Right lobe of liver (tissue), 6 donors: ENCODE measurements around the gene SLU7. TPM values are rescaled to one million over a fixed set of nuclear protein-coding genes. Genes with fewer than 3 reads are reported as not detected.

Experiments used
- ATAC-seq, 4 donors: fragments of 200-7000 bp; cut with Tn5 transposase; one replicate each; pipeline ENCODE4 v1.9.1; 2020; ENCODE audit warnings: mild to moderate bottlenecking in 4 of 4, moderate library complexity in 4 of 4
- DNase-seq, 3 donors: peaks; one replicate each; pipeline ENCODE4 v3.0.0-alpha.2; 2020
- H3K27ac ChIP-seq, 3 donors: fragments of 200-600 bp; one replicate each; pipeline ENCODE4 v1.8.0; 2022
- H3K27me3 ChIP-seq, 2 donors: fragments of 200-600 bp; one replicate each; pipeline ENCODE4 v1.8.0; 2022
- H3K36me3 ChIP-seq, 4 donors: fragments of 200-600 bp; sonication (generic) in 1 of 4; one replicate each; pipeline versions ENCODE4 v1.5.1 to v1.8.0; 2017 to 2022; ENCODE audit warnings: control low read depth in 1 of 4
- H3K4me1 ChIP-seq, 4 donors: fragments of 200-600 bp; sonication (generic) in 1 of 4; one replicate each; pipeline versions ENCODE4 v1.5.1 to v1.8.0; 2017 to 2022; ENCODE audit warnings: control low read depth in 1 of 4
- H3K4me3 ChIP-seq, 3 donors: fragments of 200-600 bp; one replicate each; pipeline ENCODE4 v1.8.0; 2022
- H3K9me3 ChIP-seq, 4 donors: fragments of 200-600 bp; sonication (generic) in 1 of 4; one replicate each; pipeline versions ENCODE4 v1.5.1 to v1.8.0; 2017 to 2022; ENCODE audit warnings: control low read depth in 1 of 4
- CTCF ChIP-seq, 4 donors: fragments of 200-600 bp in 3 of 4; fragments of 450-650 bp in 1 of 4; IDR thresholded peaks; one replicate each; pipeline versions ENCODE4 v1.5.1 to v1.8.0; 2016 to 2022; ENCODE audit warnings: antibody characterized with exemption in 4 of 4, mild to moderate bottlenecking in 2 of 4
- POLR2A ChIP-seq: fragments of 450-650 bp; IDR thresholded peaks from one replicate; pipeline ENCODE4 v1.6.1; 2017; ENCODE audit warnings: antibody characterized with exemption, mild to moderate bottlenecking
- WGBS: methylation state at CpG from one replicate; pipeline ENCODE4 v1.1.6; 2018; ENCODE audit warnings: low coverage, low lambda C conversion rate; ENCODE audit not compliant: insufficient coverage; ENCODE audit errors: missing lambda C conversion rate; 5-methylcytosine and 5-hydroxymethylcytosine counted together
- intact Hi-C, 2 donors: fragments of 100-400 bp; cut with DNase I; formaldehyde crosslinking; loops; one replicate each; pipeline versions ENCODE4 v1.11.2 to v1.14.1; 2022
- total RNA-seq, 6 experiments: library from RNA; depleted of rRNA in 2 of 6; stranded (reverse); fragments of >200 nt in 2 of 6; fragmentation: NEBNext Ultra II Directional in 3 of 6; extraction: Animal tissue kit (Norgen Biotek cat#: 25700) in 3 of 6; gene quantifications; one replicate each; pipeline versions ENCODE4 v1.1.0 to v1.2.4, GENCODE V29; 2016 to 2023
- donor health status: DM: no; HTN: yes; CAD: no.
- donor health status: DM: no; HTN: no; CAD: no.
- donor health status: DM: no; HTN: no; CAD: no.
- donor health status: DM: no; HTN: yes; CAD: no.
- donor health status: DM: no; HTN: yes; CAD: no.

The SLU7 gene
- total RNA-seq, 6 experiments from 2014 or later, result 11.6 to 19.4 (median 17.0) TPM

GRCh38 chr5:160427607-160428006 lies 8.7 kb upstream of the SLU7 start:
- ATAC-seq, result no peak
- WGBS, result 100% methylated on average over 2 of the region's 4 CpGs
- no peaks in the 10 kb centered on the region for H3K4me1 ChIP-seq
- intact Hi-C loops, result no loop called here
- no peak overlapping the region for H3K27ac ChIP-seq
- no peaks in the 10 kb centered on the region for H3K9me3 ChIP-seq
- no peak for DNase-seq
- TF ChIP-seq POLR2A (no peak), CTCF (IDR thresholded peaks at IDR 0.05) (no peak)
- H3K27me3 ChIP-seq, result no peaks in the 10 kb centered on the region
- H3K36me3 ChIP-seq, result no peaks in the 10 kb centered on the region
- H3K4me3 ChIP-seq, result no peak overlapping the region

GRCh38 chr5:160423099-160423498 lies 4.2 kb upstream of the SLU7 start:
- peaks cover 0 to 5% (median 1%) of the 10 kb centered on the region in 4 donors for H3K4me1 ChIP-seq
- no peak overlapping the region for H3K27ac ChIP-seq
- WGBS, result 17% methylated on average over 2 of the region's 2 CpGs
- H3K9me3 ChIP-seq, result no peaks in the 10 kb centered on the region
- DNase-seq, result no peak
- H3K27me3 ChIP-seq, result no peaks in the 10 kb centered on the region
- no peak for ATAC-seq
- H3K36me3 ChIP-seq, result no peaks in the 10 kb centered on the region
- intact Hi-C loops, result no loop called here
- H3K4me3 ChIP-seq, result no peak overlapping the region
- TF ChIP-seq POLR2A (no peak), CTCF (IDR thresholded peaks at IDR 0.05) (no peak)

- H3K36me3 ChIP-seq, result no peaks in the 10 kb centered on the region
- DNase-seq (peak; percentile 94 to 96 (median 95)), ATAC-seq (peak; percentile 87 to 94 (median 91))
- under 1% methylated on average over 25 of the region's 39 CpGs for WGBS
- intact Hi-C loops, result no loop called here
- peaks cover 0 to 15% (median 4%) of the 10 kb centered on the region in 4 donors for H3K4me1 ChIP-seq
- H3K9me3 ChIP-seq, result no peaks in the 10 kb centered on the region
- TF ChIP-seq CTCF (IDR thresholded peaks at IDR 0.05) (no peak), POLR2A (peak; percentile 19)
- peak within 1 kb of the TSS; percentile 51 to 63 (median 62) for H3K4me3 ChIP-seq
- no peak within 1 kb of the TSS for H3K27ac ChIP-seq
- no peaks in the 10 kb centered on the region for H3K27me3 ChIP-seq
These were observed 2.9 kb upstream of the SLU7 start, which contains the start of gene PTTG1 for GRCh38 chr5:160421625-160422258. Gene PTTG1 (plus strand): TSS chr5:160421855. CDS start chr5:160422313, 458 bp downstream.

- Histone ChIP-seq H3K27me3 (no peaks in the 10 kb centered on the region), H3K4me3 (no peak overlapping the region), H3K27ac (no peak overlapping the region), H3K9me3 (no peaks in the 10 kb centered on the region), H3K36me3 (no peaks in the 10 kb centered on the region), H3K4me1 (peaks cover 0 to 15% (median 4%) of the 10 kb centered on the region in 4 donors)
- ATAC-seq (no peak), DNase-seq (no peak)
- no peak for TF ChIP-seq POLR2A
- TF ChIP-seq CTCF (IDR thresholded peaks at IDR 0.05), result no peak
- intact Hi-C loops, result no loop called here
These were observed 1.4 kb upstream of the SLU7 start for GRCh38 chr5:160420331-160420610.
